H54 (cell line): Measurements from ENCODE around the gene MAP3K13.
A peak's percentile ranks its signal among the peaks of the same experiment; 100 is the strongest.
"Not testable (repeated sequence)": the region's sequence is repeated elsewhere in the genome, so short reads cannot be mapped to it uniquely, and the experiment has no call there.

Experiments
- DNase-seq: peaks from one replicate; pipeline ENCODE4 v3.0.0; 2011; ENCODE audit warnings: low spot score, mixed read lengths; ENCODE audit not compliant: insufficient read length
- FAIRE-seq: peaks from 3 replicates; lab custom pipeline; 2011; peaks lifted over from hg19 to GRCh38; lab: Jason Lieb, UNC
- POLR2A ChIP-seq: IDR thresholded peaks from 2 replicates; pipeline ENCODE4 v1.6.1; 2011; ENCODE audit warnings: low read depth, mild to moderate bottlenecking, low read length

Gene MAP3K13

DNA sequence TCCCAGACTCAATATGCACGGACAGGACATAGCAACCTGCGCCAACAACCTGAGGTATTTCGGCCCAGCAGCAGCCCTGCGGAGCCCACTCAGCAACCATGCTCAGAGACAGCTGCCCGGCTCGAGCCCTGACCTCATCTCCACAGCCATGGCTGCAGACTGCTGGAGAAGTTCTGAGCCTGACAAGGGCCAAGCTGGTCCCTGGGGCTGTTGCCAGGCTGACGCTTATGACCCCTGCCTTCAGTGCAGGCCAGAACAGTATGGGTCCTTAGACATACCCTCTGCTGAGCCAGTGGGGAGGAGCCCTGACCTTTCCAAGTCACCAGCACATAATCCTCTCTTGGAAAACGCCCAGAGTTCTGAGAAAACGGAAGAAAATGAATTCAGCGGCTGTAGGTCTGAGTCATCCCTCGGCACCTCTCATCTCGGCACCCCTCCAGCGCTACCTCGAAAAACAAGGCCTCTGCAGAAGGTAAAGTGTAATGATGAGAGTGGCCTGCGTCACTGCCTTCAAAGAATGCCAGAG lies 110.4 kb downstream of the MAP3K13 start:
- peak; percentile 100 for FAIRE-seq
- peak; percentile 86 for DNase-seq
- TF ChIP-seq POLR2A: no peak

DNA sequence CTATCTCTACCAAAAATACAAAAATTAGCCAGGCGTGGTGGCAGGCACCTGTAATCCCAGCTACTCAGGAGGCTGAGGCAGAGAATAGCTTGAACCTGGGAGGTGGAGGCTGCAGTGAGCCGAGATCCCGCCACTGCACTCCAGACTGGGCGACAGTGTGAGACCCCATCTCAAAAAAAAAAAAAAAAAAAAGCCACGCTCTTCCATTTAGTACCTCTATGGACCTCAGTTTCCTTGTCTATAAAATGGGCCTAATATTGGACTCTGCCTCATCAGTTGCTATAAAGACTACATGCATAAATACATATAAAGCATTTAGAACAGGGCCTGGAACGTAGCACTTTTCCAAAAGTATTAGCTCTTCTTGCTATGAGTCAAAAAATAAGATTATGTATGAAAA lies 112.0 kb downstream of the MAP3K13 start:
- DNase-seq, FAIRE-seq: not testable (repeated sequence)

DNA sequence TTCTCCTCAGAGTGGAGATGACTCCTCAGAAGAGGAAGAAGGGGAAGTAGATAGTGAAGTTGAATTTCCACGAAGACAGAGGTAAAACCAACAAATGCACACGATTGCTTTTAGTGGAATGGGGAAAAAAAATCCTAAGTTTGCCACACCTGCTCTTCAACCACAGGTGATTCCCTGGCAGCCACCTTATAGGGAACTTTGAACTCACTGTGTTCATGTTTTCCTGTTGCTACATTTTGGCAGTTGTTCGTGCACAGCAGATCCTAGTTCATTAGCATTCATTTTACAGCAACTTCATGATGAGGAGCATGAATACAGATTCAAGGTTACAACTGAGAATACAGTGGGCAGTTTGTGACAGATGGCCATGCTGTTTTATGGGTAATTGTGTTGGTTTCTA lies 114.4 kb downstream of the MAP3K13 start:
- FAIRE-seq (no peak), DNase-seq (no peak)
- TF ChIP-seq POLR2A: no peak

DNA sequence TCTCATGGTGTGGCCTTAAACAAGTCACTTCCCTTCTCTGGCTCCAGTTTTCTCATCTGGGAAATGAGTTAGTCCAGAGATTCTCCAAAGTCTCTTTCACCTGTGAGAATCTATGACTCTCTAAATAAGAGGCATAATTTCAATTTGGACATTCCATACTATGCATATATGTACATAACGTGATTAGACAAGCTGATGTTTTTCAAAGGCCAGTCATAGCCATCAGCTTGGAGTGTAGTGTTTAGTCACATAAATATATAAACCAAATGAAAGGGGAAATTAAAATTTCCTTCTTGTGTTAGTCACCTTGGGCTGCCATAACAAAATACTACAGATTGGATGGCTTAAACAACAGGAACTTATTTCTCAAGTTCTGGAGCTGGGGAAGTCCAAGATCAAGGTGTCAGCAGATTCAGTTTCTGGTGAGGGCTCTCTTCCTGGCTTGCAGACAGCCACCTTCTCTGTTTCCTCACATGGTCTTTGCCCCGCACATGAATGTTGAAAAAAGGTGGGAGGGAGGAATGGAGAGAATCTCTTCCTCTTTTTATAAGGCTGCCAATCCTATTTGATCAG lies 116.5 kb downstream of the MAP3K13 start:
- no peak for DNase-seq
- FAIRE-seq: no peak
- no peak for TF ChIP-seq POLR2A

DNA sequence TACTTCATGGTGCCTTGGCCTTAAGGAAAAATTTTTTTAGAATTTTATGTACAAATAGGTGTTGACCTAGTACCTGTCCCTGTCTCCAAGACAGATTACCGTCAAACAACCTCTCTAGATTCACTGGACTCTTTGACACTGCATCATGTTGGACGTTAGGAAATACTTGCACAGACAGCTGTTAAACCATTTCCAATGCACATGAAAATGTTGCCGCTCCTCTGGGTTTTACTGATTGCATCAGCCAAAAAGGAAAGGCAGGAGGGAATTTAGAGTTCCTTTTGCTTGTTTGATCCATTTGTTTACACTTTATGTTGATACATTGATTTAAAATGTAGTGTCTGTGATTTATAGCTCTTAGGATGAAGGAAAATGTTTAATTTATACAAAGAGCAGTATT lies 121.4 kb downstream of the MAP3K13 start:
- no peak for TF ChIP-seq POLR2A
- DNase-seq (no peak), FAIRE-seq (no peak)

DNA sequence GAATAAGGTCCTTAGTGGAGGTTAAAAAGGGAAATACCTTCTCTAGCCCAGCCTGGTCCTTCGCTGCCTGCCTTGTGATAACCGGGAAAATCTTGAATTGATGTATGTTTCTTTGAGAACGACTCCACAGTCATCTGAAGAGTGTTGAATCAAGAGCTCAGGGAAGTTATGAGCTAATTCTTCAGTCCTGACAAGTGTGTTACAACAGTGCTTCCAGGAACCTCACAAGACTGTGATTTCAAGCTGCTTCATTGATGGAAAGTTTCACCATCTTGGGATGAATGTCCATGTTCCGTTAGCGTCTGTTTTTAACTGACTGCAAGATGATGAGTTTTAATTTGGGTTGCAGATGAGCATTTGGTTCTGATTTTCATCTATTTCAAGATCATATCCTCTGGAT lies 123.5 kb downstream of the MAP3K13 start:
- FAIRE-seq: no peak
- no peak for TF ChIP-seq POLR2A
- DNase-seq: no peak

DNA sequence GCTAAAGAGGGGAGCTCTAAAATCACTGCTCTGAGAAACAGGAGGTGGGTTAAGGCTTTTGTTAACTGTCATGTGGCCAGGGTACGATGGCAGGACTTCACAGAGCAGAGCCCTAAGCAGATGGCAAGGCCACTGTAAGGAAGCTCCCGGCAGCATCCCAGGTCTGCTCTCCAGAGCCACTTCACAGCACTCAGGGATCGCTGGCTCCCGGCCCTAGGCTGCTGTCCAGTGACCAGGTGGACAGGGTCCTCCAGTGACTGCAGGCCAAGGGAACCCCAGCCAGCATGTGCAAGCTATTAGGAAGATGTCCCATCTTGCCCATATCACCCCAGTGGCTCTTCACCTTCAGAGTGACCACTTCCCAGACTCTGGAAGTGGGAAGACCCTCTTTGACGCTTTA lies 125.5 kb downstream of the MAP3K13 start:
- DNase-seq (no peak), FAIRE-seq (no peak)
- TF ChIP-seq POLR2A: no peak

DNA sequence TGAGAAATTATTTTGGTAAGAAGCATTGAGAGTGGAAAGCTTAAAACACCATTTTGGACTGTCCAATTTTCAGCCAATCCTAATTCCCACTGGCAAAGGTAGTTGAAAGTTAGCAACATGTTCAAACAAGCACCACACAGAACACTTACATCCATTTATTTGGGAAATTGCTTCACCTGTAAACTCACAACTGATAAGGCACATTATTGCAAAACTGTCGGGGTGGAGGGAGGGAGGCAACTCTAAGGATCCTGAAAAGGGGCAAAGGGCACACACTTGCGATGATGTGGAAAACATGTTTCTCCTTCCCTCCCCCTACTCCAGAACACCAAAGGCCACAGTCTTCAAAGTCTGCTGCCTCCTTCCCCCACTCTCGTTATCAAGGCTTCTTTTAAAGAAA lies 126.5 kb downstream of the MAP3K13 start:
- FAIRE-seq (no peak), DNase-seq (no peak)
- no peak for TF ChIP-seq POLR2A

DNA sequence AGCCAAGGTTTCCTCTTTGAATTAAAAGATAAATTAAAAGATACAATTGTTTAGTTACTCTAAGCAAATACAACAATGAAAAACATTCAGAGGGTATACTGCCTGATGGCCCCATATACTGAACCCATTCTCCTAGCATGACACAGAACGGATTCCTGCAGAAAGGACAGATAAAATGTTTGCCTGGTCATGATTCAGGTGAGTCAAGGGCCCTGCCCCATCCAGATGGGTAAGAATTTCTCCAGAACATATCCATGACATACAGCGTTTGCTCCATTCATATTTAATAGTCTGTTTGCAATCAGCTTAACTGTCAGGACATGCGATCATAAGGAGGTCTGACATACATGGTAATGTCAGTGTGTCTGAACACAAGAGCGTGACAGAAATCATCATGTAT lies 127.3 kb downstream of the MAP3K13 start:
- no peak for FAIRE-seq
- no peak for DNase-seq
- TF ChIP-seq POLR2A: no peak

DNA sequence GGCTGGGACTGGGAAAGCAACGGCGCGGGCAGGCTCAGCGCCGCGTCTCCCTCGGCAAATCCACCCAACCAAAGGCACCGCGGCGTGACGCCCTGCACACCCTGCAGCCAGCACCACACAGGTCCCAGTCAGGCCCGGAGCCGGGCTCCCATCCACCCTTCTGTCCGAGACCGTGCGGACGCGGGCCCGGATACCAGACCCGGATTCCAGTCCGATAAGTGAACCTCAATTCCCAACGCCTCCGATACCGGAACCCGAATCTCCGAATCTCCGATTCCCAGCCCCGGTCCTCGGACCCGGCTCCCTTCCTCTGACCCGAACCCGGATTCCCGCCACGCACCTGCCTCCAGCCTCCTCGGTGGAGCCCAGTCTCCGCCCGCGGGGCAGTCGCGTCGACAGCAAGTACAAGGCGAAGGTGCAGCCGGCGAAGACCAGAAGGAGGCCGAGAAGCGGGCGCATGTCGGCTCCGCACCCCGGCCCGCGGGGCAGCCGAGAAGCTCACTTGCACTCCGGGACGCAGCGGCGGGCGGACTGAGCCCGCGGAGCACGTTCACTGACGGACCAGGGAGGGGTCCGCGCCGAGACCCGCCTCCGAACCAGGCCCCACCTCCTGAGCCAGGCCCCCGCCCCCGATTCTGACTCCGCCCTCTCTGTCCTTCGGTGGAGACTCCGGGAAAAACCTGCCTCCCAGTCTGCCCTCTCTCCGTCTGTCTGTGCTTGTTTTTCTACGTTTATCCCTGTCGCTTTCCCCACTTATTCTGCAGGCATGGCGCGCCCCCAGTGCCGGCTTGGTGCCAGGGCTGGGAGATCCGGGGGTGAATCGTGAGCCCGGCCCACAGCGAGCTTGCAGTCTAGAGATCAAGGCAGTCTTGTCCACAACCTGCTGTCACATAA lies 135.8 kb downstream of the MAP3K13 start, which contains the start of gene TMEM41A:
Gene TMEM41A, minus strand, starts transcription at position 533 of the 894 bp plus-strand sequence. Its CDS starts 74 bp downstream, at position 459.
- FAIRE-seq (peak; percentile 65), DNase-seq (peak; percentile 90)
- peak; percentile 82 for TF ChIP-seq POLR2A

DNA sequence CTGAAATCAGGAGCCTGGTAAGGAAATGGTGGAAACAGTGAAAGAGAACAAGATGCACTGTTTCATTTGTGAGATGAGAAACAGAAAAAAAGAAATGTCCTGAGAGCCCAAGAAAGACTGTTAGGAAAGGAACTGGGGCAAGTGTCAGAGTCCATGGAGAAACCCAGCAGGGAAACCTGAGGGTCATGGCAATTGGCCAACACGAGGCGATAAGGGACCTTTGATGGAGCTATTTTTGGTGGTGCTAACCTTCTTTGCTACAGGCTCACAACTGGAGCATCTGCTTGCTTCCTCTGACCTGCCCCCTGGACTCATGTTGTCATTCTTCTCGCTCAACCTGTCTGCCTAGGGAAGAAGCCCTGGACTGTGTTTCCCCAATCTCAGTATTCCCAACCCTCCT lies 140.1 kb downstream of the MAP3K13 start:
- DNase-seq (no peak), FAIRE-seq (no peak)
- TF ChIP-seq POLR2A: no peak

DNA sequence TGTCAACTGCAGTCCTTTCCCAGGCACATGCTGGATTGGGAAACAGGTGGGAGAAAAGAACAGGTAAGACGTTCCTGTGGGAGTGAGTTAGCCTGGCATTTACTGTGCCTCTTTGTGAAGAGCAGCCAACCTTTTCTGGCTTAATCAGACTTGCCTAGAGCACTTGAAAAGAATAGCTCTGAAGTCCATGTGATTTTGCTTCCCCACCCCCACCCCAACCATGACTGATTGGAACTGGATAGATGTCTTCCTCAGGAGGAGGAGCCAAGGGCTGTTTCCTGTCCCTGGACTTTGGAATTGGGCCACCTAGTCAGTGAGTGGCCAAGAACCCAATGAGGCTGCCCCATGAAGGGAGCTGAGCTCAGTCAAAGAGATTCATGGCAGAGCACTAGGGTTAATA lies 140.6 kb downstream of the MAP3K13 start:
- FAIRE-seq (no peak), DNase-seq (no peak)
- TF ChIP-seq POLR2A: no peak

DNA sequence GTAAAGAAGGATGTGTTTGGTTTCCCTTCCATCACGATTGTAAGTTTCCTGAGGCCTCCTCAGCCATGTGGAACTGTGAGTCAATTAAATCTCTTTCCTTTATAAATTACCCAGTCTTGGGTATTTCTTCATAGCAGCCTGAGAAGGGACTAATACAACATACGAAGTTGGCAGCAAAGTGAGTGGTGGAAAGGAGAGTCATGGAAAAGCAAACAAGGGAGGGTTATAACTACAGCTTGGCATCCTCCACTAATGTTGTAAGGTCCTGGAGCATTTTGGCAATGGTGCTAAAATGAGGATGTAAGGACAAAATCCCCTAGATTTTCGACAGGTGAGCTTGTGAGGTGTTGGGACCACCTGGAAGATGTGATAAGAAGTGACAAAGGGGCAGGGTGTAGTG lies 141.7 kb downstream of the MAP3K13 start:
- DNase-seq (no peak), FAIRE-seq (no peak)
- no peak for TF ChIP-seq POLR2A

DNA sequence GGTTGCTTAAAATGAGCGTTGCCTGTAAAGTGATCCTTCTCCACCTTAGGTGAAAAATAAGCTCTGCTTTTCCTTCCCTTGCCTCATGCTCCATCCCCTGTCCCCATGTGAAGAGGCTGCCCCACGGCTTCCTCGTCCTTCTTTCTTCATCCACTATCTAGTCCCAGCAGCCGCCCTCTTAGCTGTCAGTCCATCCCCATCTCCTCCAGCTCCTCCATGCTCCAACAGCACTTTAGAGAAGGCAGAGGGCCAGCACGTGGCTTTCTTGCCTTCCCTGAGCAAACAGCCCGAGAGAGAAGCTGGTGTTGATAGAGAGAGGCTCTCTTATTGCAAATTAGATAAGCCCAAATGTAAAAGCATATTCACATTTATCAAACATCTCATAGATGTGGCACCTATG lies 144.9 kb downstream of the MAP3K13 start:
- no peak for TF ChIP-seq POLR2A
- DNase-seq (no peak), FAIRE-seq (no peak)

DNA sequence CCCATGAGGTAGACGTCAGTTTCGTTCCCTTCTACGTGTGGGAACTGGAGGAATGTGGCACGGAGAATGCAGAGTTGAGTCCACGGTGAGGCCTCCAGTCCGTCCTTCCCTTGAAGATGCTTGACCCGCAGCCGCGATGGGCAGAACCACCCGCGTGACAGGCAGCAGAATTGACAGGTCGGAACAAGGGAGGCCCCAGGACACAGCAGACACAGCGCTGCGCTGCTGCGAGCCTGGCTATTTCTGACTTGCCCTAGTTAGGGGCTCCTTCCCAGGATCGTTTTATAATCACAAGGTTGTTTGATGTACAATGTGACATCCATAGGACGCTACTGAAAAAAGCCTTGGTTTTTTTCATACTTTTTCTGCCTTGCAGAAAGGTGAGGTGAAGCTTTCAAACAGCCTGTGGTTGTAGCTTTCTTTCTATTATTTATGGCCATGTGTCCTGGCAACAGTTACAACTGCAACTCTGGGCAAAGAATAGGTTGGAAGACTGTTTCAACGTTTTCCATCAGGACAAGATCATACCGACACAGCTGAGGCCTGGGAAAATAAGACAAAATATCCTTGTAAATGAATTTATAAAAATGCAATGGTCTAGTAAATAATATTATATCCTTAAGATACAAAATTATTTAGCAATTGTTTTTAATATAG lies 145.5 kb downstream of the MAP3K13 start:
- FAIRE-seq (no peak), DNase-seq (no peak)
- TF ChIP-seq POLR2A: no peak
